Calu3 (cell line): ENCODE results near the gene DTL. TPM values are rescaled to one million over a fixed set of nuclear protein-coding genes. Genes with fewer than 3 reads are reported as not detected.
"Not testable (repeated sequence)": the region's sequence is repeated elsewhere in the genome, so short reads cannot be mapped to it uniquely, and the experiment has no call there.

Experiments used
- Bru-seq: library from RNA; stranded (reverse); fragments of 400-500 nt; gene quantifications from one replicate; lab custom pipeline; 2021; lab: Mats Ljungman, UMichigan
- BruChase-seq, 2 experiments: library from RNA; stranded (reverse); fragments of 400-500 nt; gene quantifications; one replicate each; lab custom pipeline; 2021; lab: Mats Ljungman, UMichigan
- BruUV-seq: library from RNA; stranded (reverse); fragments of 400-500 nt; replicated peaks from 2 replicates; lab custom pipeline; 2021; lab: Mats Ljungman, UMichigan
- CTCF ChIA-PET: fragments of 300-600 bp; sonication (Branson Sonifier 250); formaldehyde crosslinking; loops from one replicate; lab custom pipeline; 2022; ENCODE audit warnings: antibody characterized with exemption; lab: Charles Lee
- DNase-seq: peaks from one replicate; pipeline ENCODE4 v3.0.0; 2022
- H3K27ac Mint-ChIP-seq: one replicate; pipeline ENCODE4 v1.8.0; 2022; ENCODE audit warnings: mixed read lengths; ENCODE audit not compliant: unreplicated experiment
- H3K27me3 Mint-ChIP-seq: one replicate; pipeline ENCODE4 v1.8.0; 2022; ENCODE audit warnings: mixed read lengths; ENCODE audit not compliant: unreplicated experiment
- H3K36me3 Mint-ChIP-seq: one replicate; pipeline ENCODE4 v1.8.0; 2022; ENCODE audit warnings: mild to moderate bottlenecking, moderate library complexity, mixed read lengths; ENCODE audit not compliant: insufficient read depth, unreplicated experiment
- H3K4me1 Mint-ChIP-seq: one replicate; pipeline ENCODE4 v1.8.0; 2022; ENCODE audit warnings: mild to moderate bottlenecking, low read depth, mixed read lengths; ENCODE audit not compliant: unreplicated experiment
- H3K4me3 Mint-ChIP-seq: one replicate; pipeline ENCODE4 v1.8.0; 2022; ENCODE audit warnings: mild to moderate bottlenecking, low read depth, moderate library complexity, mixed read lengths; ENCODE audit not compliant: unreplicated experiment
- H3K9me3 Mint-ChIP-seq: one replicate; pipeline ENCODE4 v1.8.0; 2022; ENCODE audit warnings: low read depth, mixed read lengths; ENCODE audit not compliant: unreplicated experiment
- CTCF ChIP-seq: fragments of 200-600 bp; IDR thresholded peaks from one replicate; pipeline ENCODE4 v1.8.0; 2022; ENCODE audit warnings: antibody characterized with exemption; ENCODE audit not compliant: unreplicated experiment
- intact Hi-C: fragments of 100-400 bp; cut with micrococcal nuclease; formaldehyde crosslinking; loops from one replicate; pipeline ENCODE4 v1.10.0; 2022; ENCODE audit not compliant: unreplicated experiment
- long read RNA-seq: library from polyadenylated mRNA; stranded (forward); transcript quantifications from one replicate; pipeline ENCODE4 v2.0.0, GENCODE V29; 2022
- total RNA-seq: library from RNA; stranded (reverse); gene quantifications from 2 replicates; pipeline ENCODE4 v1.2.3, GENCODE V29; 2022

Gene DTL
- 37.7 and 44.0 TPM in 2 replicates for total RNA-seq
- percentile 90 among the genes with signal in this experiment for Bru-seq, nascent RNA
- percentile 65 among the genes with signal in this experiment for BruChase-seq, experiment 1, labeled RNA remaining after a 6-hour chase
- percentile 80 among the genes with signal in this experiment for BruChase-seq, experiment 2, labeled RNA remaining after a 2-hour chase
- long read RNA-seq, full-length matches to known transcripts, result 36 of 42 reads
- long read RNA-seq, partial matches to known transcripts, result 1 of 42 reads
- long read RNA-seq, other reads (novel, unspliced or antisense), result 5 of 42 reads

- Mint-ChIP-seq H3K27ac (peak within 1 kb of the TSS; percentile 92), H3K9me3 (no peaks in the 10 kb centered on the region), H3K36me3 (peaks cover 54% of the 10 kb centered on the region), H3K27me3 (no peaks in the 10 kb centered on the region), H3K4me1 (peaks cover 59% of the 10 kb centered on the region), H3K4me3 (peak within 1 kb of the TSS; percentile 92)
- peak; percentile 99 for DNase-seq
- intact Hi-C loops, result loop anchor here (1.0 kb wide), 2 partner anchors 23 to 354 kb away; no protein-coding TSS in a partner anchor
- CTCF ChIA-PET, result interaction anchor here (0.6 to 2.6 kb wide), 32 partner anchors 9 to 715 kb away, joined by 3 to 64 read pairs (median 4); partner anchors contain the start of gene NEK2
- TSS peak; percentile 48 for BruUV-seq
- TF ChIP-seq CTCF, result peak; percentile 90
These were observed at the start of gene DTL, which contains the start of gene INTS7 for GRCh38 chr1:212035123-212035834. Gene DTL, plus strand, starts transcription at chr1:212035748. Its CDS starts 143 bp downstream, at chr1:212035891. Gene INTS7, minus strand, starts transcription at chr1:212035557. Its CDS starts 120 bp downstream, at chr1:212035437.

- Mint-ChIP-seq H3K27me3 (no peaks in the 10 kb centered on the region), H3K9me3 (no peaks in the 10 kb centered on the region), H3K27ac (no peak overlapping the region), H3K4me1 (no peaks in the 10 kb centered on the region), H3K4me3 (no peak overlapping the region), H3K36me3 (peaks cover 10% of the 10 kb centered on the region)
- intact Hi-C loops, result no loop called here
- DNase-seq, result no peak
- no TSS peak for BruUV-seq
- no peak for TF ChIP-seq CTCF
- CTCF ChIA-PET, result interaction anchor here (0.6 kb wide), 1 partner anchor 251 kb away, joined by 4 read pairs; no protein-coding TSS in a partner anchor
These were observed 48.8 kb upstream of the DTL start for GRCh38 chr1:211986628-211987254.

- TF ChIP-seq CTCF, result no peak
- H3K36me3 Mint-ChIP-seq, result peaks cover 5% of the 10 kb centered on the region
- BruUV-seq, result no TSS peak
- CTCF ChIA-PET, result no interaction called here
- no peaks in the 10 kb centered on the region for H3K27me3 Mint-ChIP-seq
- no peak overlapping the region for H3K27ac Mint-ChIP-seq
- no peak for DNase-seq
- intact Hi-C loops, result no loop called here
- H3K9me3 Mint-ChIP-seq, result no peaks in the 10 kb centered on the region
- no peak overlapping the region for H3K4me3 Mint-ChIP-seq
- no peaks in the 10 kb centered on the region for H3K4me1 Mint-ChIP-seq
These were observed 43.9 kb upstream of the DTL start for GRCh38 chr1:211991695-211992094.

GRCh38 chr1:211997426-211997825, 38.1 kb upstream of the DTL start:
- not testable (repeated sequence) for DNase-seq

More at GRCh38 chr1:211997426-211997825, 38.1 kb upstream of the DTL start:
- H3K27ac Mint-ChIP-seq, BruUV-seq, intact Hi-C loops, H3K27me3 Mint-ChIP-seq, H3K9me3 Mint-ChIP-seq, H3K4me1 Mint-ChIP-seq, CTCF ChIA-PET, H3K4me3 Mint-ChIP-seq: not testable (repeated sequence)
- peaks cover 14% of the 10 kb centered on the region for H3K36me3 Mint-ChIP-seq
